SK-N-SH treated with all-trans-retinoic acid at 6 μM for 48 hours (cell line): Measurements from ENCODE around the gene AKAP8.
"Not testable (repeated sequence)": the region's sequence is repeated elsewhere in the genome, so short reads cannot be mapped to it uniquely, and the experiment has no call there.

ENCODE experiments used
- ATAC-seq: fragments of 200-7000 bp; cut with Tn5 transposase; 3 replicates; pipeline ENCODE4 v1.9.1; 2020; ENCODE audit warnings: mild to moderate bottlenecking, moderate library complexity
- ARNTL ChIP-seq: fragments of 450-650 bp; formaldehyde crosslinking; IDR thresholded peaks from 2 replicates; pipeline ENCODE4 v1.5.0; 2020; ENCODE audit warnings: low read depth, mild to moderate bottlenecking, moderate library complexity, borderline replicate concordance
- BACH2 ChIP-seq: fragments of 250-450 bp; sonication (Bioruptor Pico); IDR thresholded peaks from 2 replicates; pipeline ENCODE4 v1.9.0; 2021; ENCODE audit warnings: mild to moderate bottlenecking, borderline replicate concordance
- CREB5 ChIP-seq: fragments of 250-450 bp; sonication (Bioruptor Pico); IDR thresholded peaks from 2 replicates; pipeline ENCODE4 v1.5.1; 2020; ENCODE audit warnings: low read depth, mild to moderate bottlenecking, moderate library complexity
- CSDC2 ChIP-seq: fragments of 250-450 bp; sonication (Bioruptor Pico); IDR thresholded peaks from 2 replicates; pipeline ENCODE4 v1.5.0; 2020; ENCODE audit warnings: mild to moderate bottlenecking, moderate library complexity
- CSRNP3 ChIP-seq: fragments of 250-450 bp; sonication (Bioruptor Pico); IDR thresholded peaks from 2 replicates; pipeline ENCODE4 v1.5.1; 2021; ENCODE audit warnings: mild to moderate bottlenecking, moderate library complexity
- ESRRG ChIP-seq: fragments of 250-450 bp; sonication (Bioruptor Pico); IDR thresholded peaks from 2 replicates; pipeline ENCODE4 v1.6.1; 2021; ENCODE audit warnings: mild to moderate bottlenecking
- GLIS3 ChIP-seq: fragments of 250-450 bp; sonication (Bioruptor Pico); IDR thresholded peaks from 2 replicates; pipeline ENCODE4 v1.5.0; 2020; ENCODE audit warnings: mild to moderate bottlenecking, moderate library complexity
- ISL1 ChIP-seq: fragments of 250-450 bp; sonication (Bioruptor Pico); IDR thresholded peaks from 2 replicates; pipeline ENCODE4 v2.1.2; 2022; ENCODE audit warnings: mild to moderate bottlenecking, moderate library complexity
- OSR1 ChIP-seq: fragments of 250-450 bp; sonication (Bioruptor Pico); IDR thresholded peaks from 2 replicates; pipeline ENCODE4 v1.8.0; 2022; ENCODE audit warnings: moderate library complexity, mild to moderate bottlenecking, inconsistent platforms
- PATZ1 ChIP-seq: fragments of 250-450 bp; sonication (Bioruptor Pico); IDR thresholded peaks from 2 replicates; pipeline ENCODE4 v1.8.0; 2020; ENCODE audit warnings: mild to moderate bottlenecking, moderate library complexity, borderline replicate concordance
- POU6F1 ChIP-seq: fragments of 250-450 bp; sonication (Bioruptor Pico); IDR thresholded peaks from 2 replicates; pipeline ENCODE4 v1.8.0; 2021; ENCODE audit warnings: low read depth, mild to moderate bottlenecking, moderate library complexity, borderline replicate concordance
- RARB ChIP-seq: fragments of 250-450 bp; sonication (Bioruptor Pico); IDR thresholded peaks from 2 replicates; pipeline ENCODE4 v1.8.0; 2021; ENCODE audit warnings: mild to moderate bottlenecking, moderate library complexity
- SNAI2 ChIP-seq: fragments of 250-450 bp; sonication (Bioruptor Pico); IDR thresholded peaks from 2 replicates; pipeline ENCODE4 v1.5.0; 2020; ENCODE audit warnings: mild to moderate bottlenecking, moderate library complexity
- TCF4 ChIP-seq: fragments of 250-450 bp; sonication (Bioruptor Pico); IDR thresholded peaks from 2 replicates; pipeline ENCODE4 v1.8.0; 2021; ENCODE audit warnings: mild to moderate bottlenecking, moderate library complexity, borderline replicate concordance
- TOX ChIP-seq: fragments of 250-450 bp; sonication (Bioruptor Pico); IDR thresholded peaks from 2 replicates; pipeline ENCODE4 v1.8.0; 2021; ENCODE audit warnings: mild to moderate bottlenecking, moderate library complexity, borderline replicate concordance
- TSHZ2 ChIP-seq: fragments of 250-450 bp; sonication (Bioruptor Pico); IDR thresholded peaks from 2 replicates; pipeline ENCODE4 v1.5.0; 2020; ENCODE audit warnings: mild to moderate bottlenecking, moderate library complexity
- ZC3H10 ChIP-seq: fragments of 250-450 bp; sonication (Bioruptor Pico); IDR thresholded peaks from 2 replicates; pipeline ENCODE4 v1.5.1; 2021; ENCODE audit warnings: mild to moderate bottlenecking, moderate library complexity
- ZFP3 ChIP-seq: fragments of 250-450 bp; sonication (Bioruptor Pico); IDR thresholded peaks from 2 replicates; pipeline ENCODE4 v1.5.0; 2020; ENCODE audit warnings: mild to moderate bottlenecking, moderate library complexity
- ZFP30 ChIP-seq: fragments of 450-650 bp; formaldehyde crosslinking; IDR thresholded peaks from 2 replicates; pipeline ENCODE4 v1.5.0; 2022; ENCODE audit warnings: mild to moderate bottlenecking, moderate library complexity
- ZNF565 ChIP-seq: fragments of 450-650 bp; formaldehyde crosslinking; conservative IDR thresholded peaks from 2 replicates; pipeline ENCODE4 v1.5.0; 2020; ENCODE audit warnings: low read depth, mild to moderate bottlenecking, moderate library complexity
- ZNF70 ChIP-seq: fragments of 450-650 bp; formaldehyde crosslinking; IDR thresholded peaks from 2 replicates; pipeline ENCODE4 v1.5.0; 2020; ENCODE audit warnings: mild to moderate bottlenecking, moderate library complexity
- ZNF8 ChIP-seq: fragments of 450-650 bp; formaldehyde crosslinking; IDR thresholded peaks from 2 replicates; pipeline ENCODE4 v1.5.0; 2020; ENCODE audit warnings: mild to moderate bottlenecking, moderate library complexity

Gene AKAP8

GRCh38 chr19:15357906-15358305 is 21.7 kb downstream of the AKAP8 start:
- ATAC-seq, result no peak
- TF ChIP-seq ZFP3 (no peak), TSHZ2 (no peak), TOX (CRISPR knock-in tag) (no peak), ISL1 (no peak), ZNF70 (CRISPR knock-in tag) (no peak), CSRNP3 (CRISPR knock-in tag) (no peak), ZNF565 (CRISPR knock-in tag) (no peak), ZNF8 (no peak), ZFP30 (CRISPR knock-in tag) (no peak), ZC3H10 (CRISPR knock-in tag) (no peak), GLIS3 (CRISPR knock-in tag) (no peak), CSDC2 (CRISPR knock-in tag) (no peak), SNAI2 (CRISPR knock-in tag) (no peak), ARNTL (CRISPR knock-in tag) (no peak), CREB5 (CRISPR knock-in tag) (no peak), ESRRG (no peak)

- peak; percentile 41 for ATAC-seq
- no peak for TF ChIP-seq GLIS3 (CRISPR knock-in tag)
- TF ChIP-seq ISL1, result peak; percentile 46
Measured at GRCh38 chr19:15354566-15355296, 24.9 kb downstream of the AKAP8 start.

- TF ChIP-seq TCF4 (no peak), ZC3H10 (CRISPR knock-in tag) (no peak), ZFP30 (CRISPR knock-in tag) (no peak), POU6F1 (CRISPR knock-in tag) (no peak)
- no peak for ATAC-seq
Measured at GRCh38 chr19:15353908-15354307, 25.7 kb downstream of the AKAP8 start.

GRCh38 chr19:15352535-15352934 is 27.1 kb downstream of the AKAP8 start:
- ATAC-seq, result not testable (repeated sequence)

GRCh38 chr19:15341328-15341727 is 38.3 kb downstream of the AKAP8 start:
- not testable (repeated sequence) for ATAC-seq

GRCh38 chr19:15340086-15340485 is 39.5 kb downstream of the AKAP8 start:
- ATAC-seq, result no peak
- TF ChIP-seq TCF4 (no peak), ZFP3 (no peak), PATZ1 (no peak), CREB5 (CRISPR knock-in tag) (no peak), OSR1 (no peak), ARNTL (CRISPR knock-in tag) (no peak), RARB (CRISPR knock-in tag) (no peak), ZNF8 (no peak), ZC3H10 (CRISPR knock-in tag) (no peak), BACH2 (CRISPR knock-in tag) (no peak), ESRRG (no peak), ZNF70 (CRISPR knock-in tag) (no peak), ZNF565 (CRISPR knock-in tag) (no peak)
